Stimulated activated CD8-positive, alpha-beta memory T cell treated with anti-CD3 and anti-CD28 coated beads, Interleukin-7, amount 100 ng/mL, for 48 hours (primary cell): ENCODE measurements around the gene ASGR1.

Experiments
- DNase-seq, 2 donors: peaks; one replicate each; pipeline ENCODE4 v3.0.0-alpha.2; 2020; ENCODE audit warnings: low read depth in 1 of 2; ENCODE audit errors: extremely low read depth in 1 of 2

ASGR1 gene

GRCh38 chr17:7216242-7217112 is 37.3 kb upstream of the ASGR1 start:
- DNase-seq, result no peak

- no peak for DNase-seq
Measured at GRCh38 chr17:7215652-7216180, 36.5 kb upstream of the ASGR1 start.

- DNase-seq, result no peak
Measured at GRCh38 chr17:7215136-7215638, 36.0 kb upstream of the ASGR1 start.

- DNase-seq, result peak; percentile 100
Measured at GRCh38 chr17:7214300-7215135, 35.3 kb upstream of the ASGR1 start.

- peak in 1 of 2 donors; percentile 40 for DNase-seq
Measured at GRCh38 chr17:7213895-7214299, 34.7 kb upstream of the ASGR1 start.

GRCh38 chr17:7211491-7212273 is 32.5 kb upstream of the ASGR1 start:
- DNase-seq, result no peak

- DNase-seq, result no peak
Measured at GRCh38 chr17:7208754-7209460, 29.7 kb upstream of the ASGR1 start.

- no peak for DNase-seq
Measured at GRCh38 chr17:7208027-7208571, 28.9 kb upstream of the ASGR1 start.

GRCh38 chr17:7207120-7208001 is 28.2 kb upstream of the ASGR1 start:
- DNase-seq, result no peak

GRCh38 chr17:7205561-7205960 is 26.4 kb upstream of the ASGR1 start:
- no peak for DNase-seq

- DNase-seq, result peak; percentile 80 to 93
Measured at GRCh38 chr17:7204828-7205461, 25.8 kb upstream of the ASGR1 start.

GRCh38 chr17:7204336-7204735 is 25.2 kb upstream of the ASGR1 start:
- no peak for DNase-seq

- DNase-seq, result no peak
Measured at GRCh38 chr17:7203391-7203790, 24.2 kb upstream of the ASGR1 start.

- DNase-seq, result no peak
Measured at GRCh38 chr17:7196651-7197401, 17.7 kb upstream of the ASGR1 start.

- no peak for DNase-seq
Measured at GRCh38 chr17:7195971-7196370, 16.8 kb upstream of the ASGR1 start.

- DNase-seq, result no peak
Measured at GRCh38 chr17:7192271-7192937, 13.2 kb upstream of the ASGR1 start.
